ENCODE measurements around the gene GPBAR1.
A peak's percentile ranks its signal among the peaks of the same experiment; 100 is the strongest.

Gene GPBAR1, protein sequence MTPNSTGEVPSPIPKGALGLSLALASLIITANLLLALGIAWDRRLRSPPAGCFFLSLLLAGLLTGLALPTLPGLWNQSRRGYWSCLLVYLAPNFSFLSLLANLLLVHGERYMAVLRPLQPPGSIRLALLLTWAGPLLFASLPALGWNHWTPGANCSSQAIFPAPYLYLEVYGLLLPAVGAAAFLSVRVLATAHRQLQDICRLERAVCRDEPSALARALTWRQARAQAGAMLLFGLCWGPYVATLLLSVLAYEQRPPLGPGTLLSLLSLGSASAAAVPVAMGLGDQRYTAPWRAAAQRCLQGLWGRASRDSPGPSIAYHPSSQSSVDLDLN

GRCh38 chr2:218260742-218261422 lies at the start of gene GPBAR1:
Gene GPBAR1 (plus strand): TSS chr2:218261015. CDS start chr2:218262725, 1,710 bp downstream.
- no peak for DNase-seq

DNA sequence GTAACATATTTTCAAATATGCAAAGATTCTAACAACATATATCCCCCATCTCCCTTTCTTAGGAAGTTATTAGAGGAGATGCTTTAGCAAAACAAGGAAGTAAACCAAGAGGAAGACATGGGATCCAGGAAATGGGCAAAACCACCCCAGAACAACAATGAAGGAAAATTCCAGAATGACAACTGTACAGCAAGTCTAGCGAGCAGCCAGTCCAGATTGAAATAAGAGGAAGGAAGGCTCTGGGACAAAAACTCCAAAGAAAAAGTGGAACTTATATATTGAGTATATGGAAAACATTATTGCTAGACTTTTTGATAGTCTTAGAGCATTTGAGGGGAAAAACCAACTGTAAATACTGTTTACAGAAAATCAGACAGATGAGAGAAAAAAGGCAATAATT lies 46.7 kb upstream of the GPBAR1 start:
- DNase-seq: no peak

GRCh38 chr2:218216336-218216673 lies 44.5 kb upstream of the GPBAR1 start:
- no peak for DNase-seq

- DNase-seq: peak; percentile 79
Observed at GRCh38 chr2:218216674-218217359, 44.0 kb upstream of the GPBAR1 start, which contains the start of gene ARPC2. Gene ARPC2 (plus strand): TSS chr2:218217189. CDS start chr2:218217471, 282 bp downstream.

GRCh38 chr2:218217360-218218267 lies 43.2 kb upstream of the GPBAR1 start:
- no peak for DNase-seq

DNA sequence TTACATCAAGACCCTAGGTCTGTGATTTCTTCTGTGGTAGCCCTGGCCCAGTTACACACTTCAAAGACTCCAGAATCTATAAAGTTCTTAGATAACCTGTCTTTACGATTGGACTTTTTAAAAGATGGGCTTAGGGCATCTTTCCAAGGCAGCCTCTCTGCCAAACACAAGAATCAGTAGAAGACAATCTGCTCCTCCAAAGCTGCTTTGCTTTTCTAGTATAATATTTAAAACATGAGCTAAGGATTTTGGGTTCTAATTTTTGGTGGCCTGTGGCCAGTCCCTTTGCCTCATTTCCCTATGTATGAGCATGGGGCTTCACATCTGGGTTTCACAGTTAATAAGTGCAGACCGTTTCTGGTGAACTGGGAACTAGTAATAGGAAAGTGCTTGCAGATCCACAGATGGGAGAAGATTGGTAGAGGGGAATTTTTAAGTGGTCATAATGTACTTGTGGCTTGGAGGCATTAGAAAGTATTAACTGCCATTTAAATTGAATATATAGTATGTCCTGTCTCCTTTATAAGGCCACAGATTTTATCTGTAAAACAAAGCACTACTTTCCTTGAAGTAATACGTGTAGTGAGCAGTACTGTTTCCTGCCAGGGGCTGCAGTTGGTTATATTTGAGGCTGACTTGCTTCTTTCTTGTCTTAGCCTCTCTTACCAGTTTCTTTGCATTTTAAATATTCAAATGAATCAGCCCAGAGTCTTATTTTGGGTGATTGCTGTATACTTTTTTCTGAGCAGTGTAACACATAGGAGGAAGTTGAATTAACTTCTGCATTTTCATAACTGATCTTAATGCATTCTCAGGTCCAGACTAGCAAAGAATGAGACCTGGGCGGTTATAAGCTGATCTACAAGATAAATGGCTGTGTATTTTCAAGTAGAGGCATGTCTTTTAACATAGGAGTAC lies 42.3 kb upstream of the GPBAR1 start:
- no peak for DNase-seq

DNA sequence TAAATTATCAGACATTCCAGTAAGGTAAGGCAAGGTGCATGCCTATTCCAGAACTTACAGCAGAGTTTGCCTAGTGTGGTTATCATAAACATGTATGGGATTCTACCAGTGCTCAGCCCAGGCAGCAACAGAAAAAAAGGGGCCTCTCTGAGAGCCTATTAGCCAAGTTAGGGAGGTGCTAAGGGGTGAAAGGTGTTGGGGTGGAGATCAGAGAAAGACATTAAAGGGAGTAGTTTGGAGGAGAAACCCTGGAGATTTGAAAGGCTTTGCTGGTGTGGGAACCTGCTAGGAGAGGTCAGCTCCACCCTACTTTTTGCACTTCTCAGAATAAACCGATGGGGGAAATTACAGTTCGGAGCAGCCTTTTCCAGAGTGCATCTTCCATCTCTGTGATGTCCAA lies 40.9 kb upstream of the GPBAR1 start:
- DNase-seq: no peak

- DNase-seq: no peak
Observed at GRCh38 chr2:218221000-218221399, 39.8 kb upstream of the GPBAR1 start.

GRCh38 chr2:218223046-218223445 lies 37.8 kb upstream of the GPBAR1 start:
- DNase-seq: no peak

DNA sequence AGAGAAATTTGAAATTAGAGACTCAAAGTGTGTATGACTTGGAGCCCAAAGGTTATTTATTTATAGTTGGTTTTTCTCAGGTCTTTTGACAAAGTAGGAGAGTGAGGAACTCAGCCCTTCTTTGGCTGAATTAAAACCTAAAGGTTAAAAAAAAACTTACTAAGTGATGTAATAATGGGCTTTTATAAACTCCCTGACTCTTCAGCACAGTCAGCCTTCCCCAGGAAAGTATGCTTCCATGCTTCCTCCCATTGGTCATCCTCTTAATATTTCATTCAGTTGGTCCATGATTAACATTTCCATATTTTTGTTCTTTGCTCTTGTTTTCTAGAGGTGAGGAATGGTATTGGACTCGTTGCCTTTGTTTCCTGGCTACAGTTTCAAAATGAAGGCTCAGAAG lies 36.6 kb upstream of the GPBAR1 start:
- no peak for DNase-seq

DNA sequence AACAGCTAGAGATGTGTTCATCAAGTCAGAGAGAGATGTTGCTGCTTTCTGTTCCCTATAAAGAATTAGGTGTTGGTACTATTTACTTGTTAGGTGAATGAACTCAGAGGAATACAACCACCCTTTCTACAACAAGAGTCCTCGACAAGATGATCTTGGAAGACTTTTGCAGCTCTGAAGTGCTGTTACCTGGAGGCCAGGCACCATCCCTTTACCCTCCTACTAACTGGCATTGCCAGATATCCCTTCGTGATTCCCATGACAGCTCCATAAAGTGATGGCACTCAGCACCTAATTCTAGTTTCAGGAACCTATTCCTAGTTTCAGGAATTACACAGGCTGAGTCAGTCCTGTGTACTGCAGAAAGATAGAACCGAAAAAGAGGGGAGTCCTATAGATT lies 33.9 kb upstream of the GPBAR1 start:
- DNase-seq: no peak

DNA sequence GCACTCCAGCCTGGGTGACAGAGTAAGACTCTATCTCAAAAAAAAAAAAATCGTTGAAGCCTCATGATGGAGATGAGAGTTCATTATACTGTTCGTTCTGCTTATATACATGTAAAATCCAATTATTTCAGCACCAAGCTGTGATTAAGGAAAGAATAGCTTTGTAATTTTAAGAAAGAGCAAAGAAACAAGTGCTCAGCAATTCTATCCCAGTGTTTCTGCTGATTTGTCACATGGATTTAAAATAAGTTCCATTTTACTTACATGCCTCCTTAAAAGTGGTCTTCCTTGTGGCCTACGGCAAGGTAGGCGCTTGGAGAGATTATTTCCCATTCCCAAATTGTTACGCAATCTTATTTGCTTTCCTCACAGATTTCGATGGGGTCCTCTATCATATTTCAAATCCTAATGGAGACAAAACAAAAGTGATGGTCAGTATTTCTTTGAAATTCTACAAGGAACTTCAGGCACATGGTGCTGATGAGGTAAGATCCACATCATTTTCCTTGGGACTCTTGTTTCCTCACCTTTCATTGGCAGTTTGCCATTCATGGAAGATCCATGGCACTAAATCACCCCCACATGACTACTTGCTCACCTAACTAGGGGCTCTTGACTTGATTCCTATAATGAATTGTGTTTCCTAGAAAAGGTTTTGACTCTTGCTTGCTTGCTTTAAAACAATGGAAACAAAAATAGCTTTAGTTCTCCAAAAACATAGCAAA lies 32.3 kb upstream of the GPBAR1 start:
- DNase-seq: no peak

DNA sequence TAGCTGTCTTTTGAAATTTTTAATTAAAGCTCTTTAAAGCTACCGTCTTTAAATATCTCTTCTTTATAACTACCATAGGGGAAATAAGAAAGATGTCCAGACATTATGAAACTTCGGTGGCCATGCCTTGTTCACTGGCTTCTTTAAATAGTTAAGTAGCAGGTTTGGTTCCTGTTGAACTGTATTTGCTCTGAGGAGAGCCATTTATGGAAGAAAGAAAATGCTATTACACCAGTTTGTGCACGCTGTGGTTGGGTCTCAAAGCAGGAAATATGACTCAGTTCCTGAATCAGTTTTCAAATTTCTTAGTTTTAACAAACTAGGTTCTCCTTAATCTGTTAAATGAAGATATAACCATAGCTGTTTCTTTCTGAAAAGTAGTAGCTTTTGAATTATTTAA lies 31.6 kb upstream of the GPBAR1 start:
- DNase-seq: no peak

- no peak for DNase-seq
Observed at GRCh38 chr2:218229851-218230250, 31.0 kb upstream of the GPBAR1 start.

DNA sequence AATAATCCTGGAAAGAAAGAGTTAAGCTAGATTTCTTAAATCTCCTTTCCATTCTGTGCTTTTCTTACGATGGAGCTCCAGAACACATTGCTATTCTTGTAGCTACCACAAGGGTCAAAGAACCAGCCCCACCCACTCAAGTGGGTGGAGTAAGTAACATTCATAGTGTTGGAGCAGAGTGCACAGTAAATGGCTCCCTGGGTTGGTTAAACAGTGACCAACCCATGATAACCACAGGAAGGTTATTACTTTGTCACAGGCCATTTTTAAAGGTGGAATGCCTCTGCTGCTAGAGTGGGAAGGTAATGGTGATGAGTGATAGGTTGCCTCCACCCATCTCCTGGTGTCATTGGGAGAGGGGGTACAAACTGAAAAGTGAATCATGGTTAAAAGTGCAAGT lies 29.9 kb upstream of the GPBAR1 start:
- no peak for DNase-seq

DNA sequence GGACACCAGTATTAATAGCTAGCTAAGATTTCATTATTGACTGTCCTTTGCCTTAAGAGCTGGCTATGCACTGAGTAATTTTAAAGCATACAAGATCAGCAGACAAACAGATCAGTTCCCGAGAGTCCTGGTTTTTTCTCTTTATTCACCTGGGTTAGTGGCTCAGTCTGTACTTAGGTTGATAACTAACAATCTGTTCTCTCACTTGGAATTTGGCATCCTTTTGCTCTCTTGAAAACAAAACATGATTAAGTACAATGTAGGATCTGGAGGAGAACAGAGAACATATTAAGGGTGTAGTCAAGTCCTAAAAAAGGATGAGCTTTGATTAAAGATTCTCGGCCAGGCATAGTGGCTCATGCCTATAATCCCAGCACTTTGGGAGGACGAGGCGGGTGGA lies 27.3 kb upstream of the GPBAR1 start:
- DNase-seq: no peak

- DNase-seq: no peak
Observed at GRCh38 chr2:218234521-218234920, 26.3 kb upstream of the GPBAR1 start.

DNA sequence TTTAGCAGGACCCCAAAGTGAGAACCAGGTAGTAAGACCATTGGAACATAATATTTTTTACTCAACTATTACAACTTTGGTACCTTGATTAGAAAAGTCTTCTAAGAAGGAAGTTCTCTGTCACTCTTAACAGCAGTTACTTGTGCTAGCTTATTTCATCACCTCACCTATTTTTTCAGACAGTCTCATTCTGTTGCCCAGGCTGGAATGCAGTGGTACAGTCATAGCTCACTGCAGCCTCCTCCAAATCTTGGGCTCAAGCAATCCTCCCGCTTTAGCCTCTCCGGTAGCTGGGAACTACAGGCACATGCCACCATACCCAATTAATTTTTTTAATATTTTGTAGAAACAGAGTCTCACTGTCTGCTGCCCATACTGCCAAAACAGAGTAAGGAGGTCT lies 25.8 kb upstream of the GPBAR1 start:
- DNase-seq: no peak

- no peak for DNase-seq
Observed at GRCh38 chr2:218236829-218237228, 24.0 kb upstream of the GPBAR1 start.

DNA sequence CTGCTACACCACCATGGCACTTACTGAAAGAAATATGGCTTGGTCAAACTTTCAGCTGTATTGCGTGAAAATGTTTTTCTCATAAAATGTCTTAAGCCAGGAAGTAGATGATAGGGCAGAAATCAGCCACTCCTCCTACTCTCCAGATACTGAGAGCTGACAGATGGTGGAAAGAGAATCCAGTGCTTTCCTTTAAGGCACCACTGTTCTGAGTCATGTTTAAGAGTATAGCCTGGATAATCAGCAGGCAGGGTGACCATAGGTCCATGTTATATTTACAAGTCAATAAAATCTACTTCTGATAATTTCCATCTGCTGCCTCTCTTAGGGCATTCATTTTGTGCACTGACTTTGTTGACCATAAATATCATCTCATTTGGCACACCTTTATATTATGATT lies 21.9 kb upstream of the GPBAR1 start:
- no peak for DNase-seq

DNA sequence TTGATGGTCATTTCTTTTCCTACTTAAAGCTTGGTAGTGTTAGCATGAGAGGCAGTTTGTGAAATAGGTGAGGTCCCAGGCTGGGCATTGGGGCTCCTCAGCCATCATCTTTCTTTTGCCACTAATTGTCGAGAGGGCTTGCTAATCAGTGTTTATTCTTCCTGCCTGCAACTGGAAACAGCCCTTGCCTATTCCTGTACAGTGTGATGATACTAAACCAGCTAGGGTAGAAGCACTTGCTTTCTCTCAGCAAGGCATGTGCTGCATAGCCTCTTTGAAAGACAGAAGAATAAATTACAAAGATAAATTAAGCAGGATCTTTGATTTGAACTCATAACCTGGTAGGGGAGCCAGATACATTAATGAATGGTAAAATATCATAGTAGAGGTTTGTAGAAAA lies 16.6 kb upstream of the GPBAR1 start:
- no peak for DNase-seq

Measured in NCI-H1105 (cell line).